HL-60 (cell line): ENCODE results near the gene VEGFB.

ENCODE experiments used
- CTCF ChIP-seq: IDR thresholded peaks from one replicate; pipeline ENCODE4 v1.5.1; 2011; ENCODE audit warnings: low read length, control low read depth, inconsistent platforms; ENCODE audit not compliant: insufficient read depth
- GABPA ChIP-seq: IDR thresholded peaks from 2 replicates; pipeline ENCODE4 v1.6.1; 2012; ENCODE audit warnings: low read depth
- POLR2AphosphoS5 ChIP-seq: IDR thresholded peaks from 2 replicates; pipeline ENCODE4 v1.6.1; 2012; ENCODE audit warnings: low read depth
- REST ChIP-seq: IDR thresholded peaks from 2 replicates; pipeline ENCODE4 v1.6.1; 2012; ENCODE audit warnings: low read depth; ENCODE audit not compliant: insufficient replicate concordance

GRCh38 chr11:64241241-64241490 lies 6.8 kb downstream of the VEGFB start:
- TF ChIP-seq CTCF (no peak), POLR2AphosphoS5 (no peak), REST (no peak), GABPA (no peak)
